GM15510 (cell line): ENCODE measurements around the gene CDC73.

Experiments used
- POLR2A ChIP-seq: IDR thresholded peaks from 3 replicates; pipeline ENCODE4 v1.6.1; 2011; ENCODE audit warnings: borderline replicate concordance; ENCODE audit not compliant: insufficient read length; ENCODE audit errors: extremely low read depth

The CDC73 gene

DNA sequence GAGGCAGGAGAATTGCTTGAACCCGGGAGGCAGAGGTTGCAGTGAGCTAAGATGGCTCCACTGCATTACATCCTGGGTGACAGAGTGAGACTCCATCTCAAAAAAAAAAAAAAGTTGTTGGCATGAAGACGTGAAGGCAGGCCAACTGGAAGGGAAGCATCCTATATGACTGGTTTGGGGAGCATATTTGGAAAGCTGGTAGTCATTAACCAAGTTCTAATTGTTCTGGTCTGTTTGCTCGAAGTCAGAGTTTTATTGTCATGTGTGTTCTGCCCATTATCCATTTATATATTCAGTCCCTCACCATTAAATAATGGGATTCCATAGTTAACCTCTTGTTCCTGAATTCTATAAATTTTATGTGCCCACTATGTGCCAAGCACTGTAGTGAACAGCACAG lies 13.4 kb upstream of the CDC73 start:
- no peak for TF ChIP-seq POLR2A

DNA sequence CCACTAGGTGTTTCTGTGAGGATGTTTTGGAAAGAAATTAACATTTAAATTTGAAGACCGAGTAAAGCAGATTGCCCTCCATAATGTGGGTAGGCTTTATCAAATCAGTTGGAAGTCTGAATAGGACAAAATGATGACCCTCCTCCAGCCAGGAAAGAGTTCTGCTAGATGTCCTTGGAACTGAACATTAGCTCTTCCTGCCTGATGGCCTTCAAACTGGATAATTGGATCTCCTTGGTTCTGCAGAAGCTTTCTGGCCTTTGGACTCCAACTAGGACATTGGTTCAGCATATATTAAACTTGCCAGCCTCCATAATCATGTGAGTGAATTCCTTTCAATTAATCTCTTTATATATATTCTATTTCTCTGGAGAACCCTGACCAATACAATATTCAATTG lies 12.2 kb upstream of the CDC73 start:
- TF ChIP-seq POLR2A = no peak

DNA sequence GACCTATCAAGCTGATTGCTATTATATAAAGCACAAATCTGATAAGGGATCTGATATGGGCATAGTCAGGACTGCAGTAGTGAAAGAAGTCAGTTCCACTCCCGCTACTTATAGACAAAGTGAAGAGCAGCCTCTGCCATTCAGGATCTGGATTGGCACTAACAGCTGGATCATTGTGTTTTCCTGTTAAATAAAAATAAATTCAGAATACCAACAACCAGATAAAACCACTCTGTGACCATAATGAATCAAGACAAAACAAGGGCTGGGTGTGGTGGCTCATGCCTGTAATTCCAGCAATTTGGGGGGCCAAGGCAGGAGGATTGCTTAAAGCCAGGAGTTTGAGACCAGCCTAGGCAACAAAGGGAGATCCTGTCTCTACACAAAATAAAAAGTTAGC lies 11.6 kb upstream of the CDC73 start:
- no peak for TF ChIP-seq POLR2A

DNA sequence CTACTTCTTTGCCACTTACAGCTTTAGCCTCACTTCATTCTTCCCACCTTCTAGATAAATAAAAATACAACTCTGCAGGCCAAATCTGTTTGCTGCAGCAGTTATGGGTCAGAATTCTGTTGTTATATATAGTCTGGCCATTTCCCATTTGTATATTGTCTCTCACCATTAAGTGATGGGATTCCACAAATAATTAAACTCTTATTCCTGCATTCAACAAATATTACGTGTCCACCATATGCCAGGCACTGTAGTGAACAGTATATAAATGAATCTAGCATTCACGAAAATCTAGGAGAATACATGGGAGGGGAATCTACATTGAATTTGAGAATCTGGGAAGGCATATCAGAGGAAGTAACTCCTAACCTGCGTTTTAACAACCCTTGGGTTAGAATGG lies 11.0 kb upstream of the CDC73 start:
- TF ChIP-seq POLR2A = no peak

DNA sequence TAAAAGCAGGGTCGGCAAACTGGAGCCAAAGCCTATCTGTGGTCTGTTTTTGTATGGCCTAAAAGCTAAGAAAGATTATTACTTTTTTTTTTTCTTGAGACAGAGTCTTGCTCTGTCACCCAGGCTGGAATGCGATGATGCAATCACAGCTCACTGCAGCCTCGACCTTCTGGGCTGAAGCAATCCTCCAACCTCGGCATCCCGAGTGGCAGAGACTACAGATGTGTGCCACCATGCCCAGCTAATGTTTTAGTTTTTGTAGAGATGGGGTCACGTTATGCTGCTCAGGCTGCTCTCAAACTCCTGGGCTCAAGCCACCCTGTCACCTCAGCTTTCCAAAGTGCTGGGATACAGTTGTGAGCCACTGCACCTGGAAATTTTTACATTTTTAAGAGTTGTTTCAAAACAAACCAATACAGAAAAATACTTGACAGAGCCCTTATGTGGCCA lies 10.2 kb upstream of the CDC73 start:
- no peak for TF ChIP-seq POLR2A

DNA sequence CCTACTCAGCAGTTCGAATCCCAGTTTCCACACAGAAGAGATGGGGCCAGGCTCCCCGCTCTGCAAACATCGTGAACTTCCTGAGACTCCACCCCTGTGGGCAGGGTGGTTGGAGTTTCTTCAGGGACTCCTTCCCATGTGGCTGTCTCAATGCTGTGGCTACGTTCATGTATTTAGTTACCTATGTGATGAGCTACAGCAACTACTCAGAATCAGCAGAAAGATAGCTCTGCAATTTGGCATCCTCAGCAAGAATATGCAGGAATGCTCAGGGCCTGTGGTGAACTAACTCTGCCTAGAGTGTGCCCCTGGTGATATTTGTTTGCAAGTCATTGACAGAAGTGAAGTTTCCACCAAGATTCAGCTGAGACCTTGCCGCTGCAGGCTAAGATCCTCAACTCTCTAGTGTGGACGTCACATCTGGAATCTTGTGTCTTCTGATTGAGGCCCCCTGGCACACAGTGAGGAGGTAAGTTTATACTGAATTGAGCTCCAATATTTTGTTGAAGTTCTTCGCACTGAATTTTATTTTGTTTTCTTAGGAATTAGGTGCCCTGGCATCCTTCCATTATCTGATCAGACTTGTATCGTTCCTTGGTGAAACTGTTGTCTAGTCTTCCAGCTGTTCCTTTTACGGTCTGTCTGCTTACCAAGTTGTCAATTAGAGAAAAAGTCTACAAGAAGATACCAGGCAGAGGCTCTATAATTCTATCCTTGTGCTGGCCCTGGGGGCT lies 8.4 kb upstream of the CDC73 start:
- TF ChIP-seq POLR2A = no peak

DNA sequence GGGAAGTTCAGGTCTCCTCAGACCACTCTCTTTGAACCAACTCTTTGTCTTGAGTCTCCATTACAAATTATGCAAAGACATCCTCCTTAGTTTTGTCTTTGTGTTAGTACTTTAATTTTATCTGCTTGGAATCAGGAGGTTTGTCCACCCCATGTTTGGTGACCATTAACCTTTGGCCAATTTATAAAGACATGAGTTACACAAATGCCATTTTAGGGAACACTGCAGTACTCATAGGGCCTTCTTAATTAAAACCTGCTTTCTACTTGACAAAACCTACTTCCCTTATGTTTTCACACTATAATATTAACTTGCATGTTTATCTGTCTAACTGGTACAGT lies 7.9 kb upstream of the CDC73 start:
- TF ChIP-seq POLR2A = no peak

- TF ChIP-seq POLR2A = no peak
Observed at GRCh38 chr1:193114485-193115095, 7.2 kb upstream of the CDC73 start.

GRCh38 chr1:193115629-193116227 lies 6.1 kb upstream of the CDC73 start:
- no peak for TF ChIP-seq POLR2A

DNA sequence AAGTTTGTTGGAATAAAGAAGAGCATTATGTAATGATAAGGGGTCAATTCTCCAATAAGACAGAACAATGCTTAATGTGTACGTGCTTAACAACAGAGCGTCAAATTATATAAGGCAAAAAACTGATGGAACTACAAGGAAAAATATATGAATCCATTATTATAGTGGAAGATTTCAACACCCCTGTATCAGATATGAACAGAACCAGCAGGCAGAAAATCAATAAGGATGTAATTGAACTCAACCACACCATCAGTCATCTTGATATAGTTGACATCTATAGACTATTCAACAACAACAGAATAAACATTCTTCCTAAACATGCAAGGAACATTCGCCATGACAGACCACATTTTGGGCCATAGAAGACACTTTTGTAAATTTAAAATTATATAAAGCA lies 3.6 kb upstream of the CDC73 start:
- no peak for TF ChIP-seq POLR2A

- TF ChIP-seq POLR2A = no peak
Observed at GRCh38 chr1:193118803-193119730, 2.8 kb upstream of the CDC73 start.

GRCh38 chr1:193120604-193121166 lies 1.1 kb upstream of the CDC73 start:
- TF ChIP-seq POLR2A = no peak

- no peak for TF ChIP-seq POLR2A
Observed at GRCh38 chr1:193123751-193124150, 1.9 kb downstream of the CDC73 start.

- no peak for TF ChIP-seq POLR2A
Observed at GRCh38 chr1:193125369-193125768, 3.5 kb downstream of the CDC73 start.
